ENCODE results near the gene ORAI1.

GRCh38 chr12:121630791-121631355 lies 4.5 kb downstream of the ORAI1 start:
- no peak for TF ChIP-seq CTCF (conservative IDR thresholded peaks at IDR 0.05)
- TF ChIP-seq EZH2 (IDR thresholded peaks at IDR 0.05; ENCODE audit: low read depth) = no peak
